ENCODE data around the gene LNX1.

DNA sequence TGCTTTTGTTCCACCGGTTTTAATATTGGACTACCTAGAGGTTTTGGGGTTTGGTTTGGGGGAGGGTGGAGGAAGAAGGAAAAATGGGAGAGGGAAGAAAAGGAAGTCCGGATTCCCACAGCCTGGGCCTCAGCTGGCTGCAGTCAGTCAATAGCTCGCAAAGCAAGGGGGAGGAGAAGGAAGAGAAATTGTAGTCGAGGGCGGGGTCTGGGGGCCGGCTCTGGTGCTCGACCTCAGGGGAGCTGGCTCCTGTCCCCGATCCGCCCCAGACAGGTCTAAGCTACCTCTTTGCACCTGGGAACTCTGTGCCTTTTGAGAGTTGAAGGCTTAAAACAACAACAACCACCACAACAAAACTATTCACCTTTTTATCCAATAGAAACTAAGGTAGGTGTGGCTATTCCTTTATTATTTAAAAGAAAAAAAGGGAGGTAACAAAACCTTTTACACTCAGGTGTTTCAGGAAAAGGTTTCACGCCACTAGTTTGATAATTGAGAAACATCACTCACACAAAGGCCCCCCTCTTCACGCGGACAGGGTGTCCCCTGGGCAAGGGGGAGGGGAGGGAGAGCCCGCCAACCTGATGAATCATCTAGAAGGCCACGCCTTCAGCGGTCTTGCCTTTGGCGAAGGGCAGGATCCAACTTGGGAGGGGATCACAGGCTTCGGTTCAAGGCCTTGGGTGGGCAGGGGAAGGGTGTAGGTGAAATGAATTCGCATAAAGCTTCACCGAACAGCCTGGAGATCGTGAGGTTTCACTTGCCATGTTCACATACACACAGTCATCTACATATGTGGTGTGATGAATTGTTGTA, 1.6 kb upstream of the LNX1 start:
- TF ChIP-seq, protein P1, sequence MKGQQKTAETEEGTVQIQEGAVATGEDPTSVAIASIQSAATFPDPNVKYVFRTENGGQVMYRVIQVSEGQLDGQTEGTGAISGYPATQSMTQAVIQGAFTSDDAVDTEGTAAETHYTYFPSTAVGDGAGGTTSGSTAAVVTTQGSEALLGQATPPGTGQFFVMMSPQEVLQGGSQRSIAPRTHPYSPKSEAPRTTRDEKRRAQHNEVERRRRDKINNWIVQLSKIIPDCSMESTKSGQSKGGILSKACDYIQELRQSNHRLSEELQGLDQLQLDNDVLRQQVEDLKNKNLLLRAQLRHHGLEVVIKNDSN (IDR thresholded peaks at IDR 0.05): no peak
- no peak for TF ChIP-seq CEBPB (IDR thresholded peaks at IDR 0.05)
- TF ChIP-seq NFIC (IDR thresholded peaks at IDR 0.05): peak; percentile 8; the same call in 1 of the 2 replicates
- TF ChIP-seq RAD21 (IDR thresholded peaks at IDR 0.05; ENCODE audit: low read depth): no peak
- no peak for TF ChIP-seq YY1 (IDR thresholded peaks at IDR 0.05; ENCODE audit: low read depth)
- TF ChIP-seq, protein P2, sequence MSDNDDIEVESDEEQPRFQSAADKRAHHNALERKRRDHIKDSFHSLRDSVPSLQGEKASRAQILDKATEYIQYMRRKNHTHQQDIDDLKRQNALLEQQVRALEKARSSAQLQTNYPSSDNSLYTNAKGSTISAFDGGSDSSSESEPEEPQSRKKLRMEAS (IDR thresholded peaks at IDR 0.05): peak; percentile 25; the same call in 1 of the 2 replicates
- TF ChIP-seq TCF12 (IDR thresholded peaks at IDR 0.05; ENCODE audit: low read depth): no peak
- TF ChIP-seq, protein P3, sequence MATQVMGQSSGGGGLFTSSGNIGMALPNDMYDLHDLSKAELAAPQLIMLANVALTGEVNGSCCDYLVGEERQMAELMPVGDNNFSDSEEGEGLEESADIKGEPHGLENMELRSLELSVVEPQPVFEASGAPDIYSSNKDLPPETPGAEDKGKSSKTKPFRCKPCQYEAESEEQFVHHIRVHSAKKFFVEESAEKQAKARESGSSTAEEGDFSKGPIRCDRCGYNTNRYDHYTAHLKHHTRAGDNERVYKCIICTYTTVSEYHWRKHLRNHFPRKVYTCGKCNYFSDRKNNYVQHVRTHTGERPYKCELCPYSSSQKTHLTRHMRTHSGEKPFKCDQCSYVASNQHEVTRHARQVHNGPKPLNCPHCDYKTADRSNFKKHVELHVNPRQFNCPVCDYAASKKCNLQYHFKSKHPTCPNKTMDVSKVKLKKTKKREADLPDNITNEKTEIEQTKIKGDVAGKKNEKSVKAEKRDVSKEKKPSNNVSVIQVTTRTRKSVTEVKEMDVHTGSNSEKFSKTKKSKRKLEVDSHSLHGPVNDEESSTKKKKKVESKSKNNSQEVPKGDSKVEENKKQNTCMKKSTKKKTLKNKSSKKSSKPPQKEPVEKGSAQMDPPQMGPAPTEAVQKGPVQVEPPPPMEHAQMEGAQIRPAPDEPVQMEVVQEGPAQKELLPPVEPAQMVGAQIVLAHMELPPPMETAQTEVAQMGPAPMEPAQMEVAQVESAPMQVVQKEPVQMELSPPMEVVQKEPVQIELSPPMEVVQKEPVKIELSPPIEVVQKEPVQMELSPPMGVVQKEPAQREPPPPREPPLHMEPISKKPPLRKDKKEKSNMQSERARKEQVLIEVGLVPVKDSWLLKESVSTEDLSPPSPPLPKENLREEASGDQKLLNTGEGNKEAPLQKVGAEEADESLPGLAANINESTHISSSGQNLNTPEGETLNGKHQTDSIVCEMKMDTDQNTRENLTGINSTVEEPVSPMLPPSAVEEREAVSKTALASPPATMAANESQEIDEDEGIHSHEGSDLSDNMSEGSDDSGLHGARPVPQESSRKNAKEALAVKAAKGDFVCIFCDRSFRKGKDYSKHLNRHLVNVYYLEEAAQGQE (IDR thresholded peaks at IDR 0.05; ENCODE audit: low read depth): no peak

All from Ishikawa (cell line).